ENCODE data around the gene MYT1.

Gene MYT1

DNA sequence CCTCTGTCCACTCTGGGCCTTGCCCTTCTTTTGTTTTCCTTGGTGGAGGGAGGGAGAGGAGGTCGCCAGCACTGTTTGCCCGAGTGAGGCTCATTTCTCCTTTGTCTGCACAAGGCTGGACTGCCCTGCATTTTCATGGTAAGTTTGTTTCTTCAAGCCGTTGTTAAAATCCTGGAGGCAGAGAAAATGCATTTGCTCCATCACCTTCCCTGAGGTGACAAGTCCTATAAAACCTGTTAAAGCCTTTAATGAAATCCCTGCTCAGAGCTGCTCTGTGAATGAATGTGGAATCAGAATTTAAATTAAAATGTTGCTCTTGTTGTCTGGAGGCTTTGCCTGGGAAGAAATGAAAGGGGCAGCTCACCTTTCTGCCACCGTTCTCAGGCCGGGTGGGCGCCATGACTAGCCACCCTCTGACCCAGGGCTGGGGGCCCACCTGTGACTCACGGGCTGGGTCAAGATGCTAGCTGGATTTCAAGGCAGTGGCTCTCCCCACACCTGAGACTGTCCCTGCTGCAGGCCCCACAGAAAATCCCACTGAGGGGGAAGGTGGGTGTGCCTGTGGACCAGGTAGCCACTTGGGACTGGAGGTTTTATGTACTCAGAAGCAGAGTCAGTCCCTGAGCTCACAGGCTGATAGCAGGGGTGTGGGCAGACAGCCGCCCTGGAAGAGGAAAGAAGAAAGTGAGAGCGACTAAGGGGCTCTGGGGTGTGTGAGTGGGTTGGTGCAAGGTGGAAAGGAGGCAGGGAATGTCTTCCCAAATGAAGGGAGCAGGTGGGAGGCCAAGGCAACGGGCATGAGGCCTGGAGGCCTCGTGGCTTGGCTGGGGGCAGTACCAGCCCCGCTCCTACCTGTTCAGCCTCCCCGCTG lies 24.0 kb upstream of the MYT1 start:
- H3K4me3 ChIP-seq (ENCODE audit: insufficient read length, low read depth): no peak overlapping the region
- H3K4me1 ChIP-seq (ENCODE audit: insufficient read depth, insufficient read length): peaks cover 11% of the 10 kb centered on the region
- peak overlapping the region; percentile 51 for H3K9ac ChIP-seq (ENCODE audit: insufficient read length, low read depth)
- H3K36me3 ChIP-seq (ENCODE audit: insufficient read depth, insufficient read length, low read length): no peaks in the 10 kb centered on the region
- DNase-seq (ENCODE audit: low read depth, low spot score): no peak
- TF ChIP-seq YY1 (IDR thresholded peaks at IDR 0.05; ENCODE audit: insufficient read depth, insufficient read length): no peak
- no peak for TF ChIP-seq SUZ12 (IDR thresholded peaks at IDR 0.05; ENCODE audit: extremely low read depth, insufficient read depth, insufficient read length)
- no peak for TF ChIP-seq ZNF274 (IDR thresholded peaks at IDR 0.05; ENCODE audit: low read depth, low read length)
- H3K27me3 ChIP-seq (ENCODE audit: insufficient read depth, insufficient read length): no peaks in the 10 kb centered on the region
- peaks cover 18% of the 10 kb centered on the region for H3K9me3 ChIP-seq (ENCODE audit: insufficient read depth, low read length)

GRCh38 chr20:64140956-64141355 lies 23.3 kb upstream of the MYT1 start:
- Histone ChIP-seq H3K4me3 (ENCODE audit: insufficient read length, low read depth) (no peak overlapping the region), H3K27me3 (ENCODE audit: insufficient read depth, insufficient read length) (no peaks in the 10 kb centered on the region), H3K9me3 (ENCODE audit: insufficient read depth, low read length) (peaks cover 24% of the 10 kb centered on the region), H3K36me3 (ENCODE audit: insufficient read depth, insufficient read length, low read length) (no peaks in the 10 kb centered on the region), H3K4me1 (ENCODE audit: insufficient read depth, insufficient read length) (peaks cover 14% of the 10 kb centered on the region), H3K9ac (ENCODE audit: insufficient read length, low read depth) (peak overlapping the region; percentile 36)
- DNase-seq (ENCODE audit: low read depth, low spot score): no peak
- TF ChIP-seq ZNF274 (IDR thresholded peaks at IDR 0.05; ENCODE audit: low read depth, low read length) (no peak), YY1 (IDR thresholded peaks at IDR 0.05; ENCODE audit: insufficient read depth, insufficient read length) (no peak), SUZ12 (IDR thresholded peaks at IDR 0.05; ENCODE audit: extremely low read depth, insufficient read depth, insufficient read length) (no peak)

DNA sequence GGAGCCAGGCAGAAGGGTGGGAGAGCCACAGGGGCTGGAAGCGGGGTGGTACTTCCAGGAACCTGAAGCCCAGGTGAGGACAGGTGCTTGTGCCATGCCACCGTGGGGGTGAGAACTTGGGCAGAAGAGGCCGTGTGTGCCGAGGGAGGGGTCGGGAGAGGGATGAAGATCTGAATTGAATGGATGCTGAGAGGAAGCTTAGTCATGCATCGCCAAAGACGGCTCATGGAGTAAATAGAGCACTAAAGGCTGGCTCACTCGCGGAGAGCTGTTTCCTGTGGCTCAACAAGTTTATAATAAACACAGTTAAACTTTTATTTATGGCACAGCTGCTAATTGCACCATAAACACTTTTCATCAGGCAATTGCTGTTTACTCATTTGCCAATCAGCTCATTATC lies 21.7 kb upstream of the MYT1 start:
- no peak for DNase-seq (ENCODE audit: low read depth, low spot score)
- TF ChIP-seq ZNF274 (IDR thresholded peaks at IDR 0.05; ENCODE audit: low read depth, low read length) (no peak), YY1 (IDR thresholded peaks at IDR 0.05; ENCODE audit: insufficient read depth, insufficient read length) (no peak), SUZ12 (IDR thresholded peaks at IDR 0.05; ENCODE audit: extremely low read depth, insufficient read depth, insufficient read length) (no peak)
- no peaks in the 10 kb centered on the region for H3K36me3 ChIP-seq (ENCODE audit: insufficient read depth, insufficient read length, low read length)
- peaks cover 23% of the 10 kb centered on the region for H3K4me1 ChIP-seq (ENCODE audit: insufficient read depth, insufficient read length)
- peaks cover 25% of the 10 kb centered on the region for H3K9me3 ChIP-seq (ENCODE audit: insufficient read depth, low read length)
- H3K27me3 ChIP-seq (ENCODE audit: insufficient read depth, insufficient read length): no peaks in the 10 kb centered on the region
- no peak overlapping the region for H3K4me3 ChIP-seq (ENCODE audit: insufficient read length, low read depth)
- no peak overlapping the region for H3K9ac ChIP-seq (ENCODE audit: insufficient read length, low read depth)

GRCh38 chr20:64143018-64143801 lies 21.0 kb upstream of the MYT1 start:
- no peak overlapping the region for H3K4me3 ChIP-seq (ENCODE audit: insufficient read length, low read depth)
- peaks cover 23% of the 10 kb centered on the region for H3K4me1 ChIP-seq (ENCODE audit: insufficient read depth, insufficient read length)
- no peak for DNase-seq (ENCODE audit: low read depth, low spot score)
- TF ChIP-seq YY1 (IDR thresholded peaks at IDR 0.05; ENCODE audit: insufficient read depth, insufficient read length) (no peak), ZNF274 (IDR thresholded peaks at IDR 0.05; ENCODE audit: low read depth, low read length) (no peak), SUZ12 (IDR thresholded peaks at IDR 0.05; ENCODE audit: extremely low read depth, insufficient read depth, insufficient read length) (no peak)
- no peaks in the 10 kb centered on the region for H3K36me3 ChIP-seq (ENCODE audit: insufficient read depth, insufficient read length, low read length)
- no peaks in the 10 kb centered on the region for H3K27me3 ChIP-seq (ENCODE audit: insufficient read depth, insufficient read length)
- no peak overlapping the region for H3K9ac ChIP-seq (ENCODE audit: insufficient read length, low read depth)
- peaks cover 25% of the 10 kb centered on the region for H3K9me3 ChIP-seq (ENCODE audit: insufficient read depth, low read length)

DNA sequence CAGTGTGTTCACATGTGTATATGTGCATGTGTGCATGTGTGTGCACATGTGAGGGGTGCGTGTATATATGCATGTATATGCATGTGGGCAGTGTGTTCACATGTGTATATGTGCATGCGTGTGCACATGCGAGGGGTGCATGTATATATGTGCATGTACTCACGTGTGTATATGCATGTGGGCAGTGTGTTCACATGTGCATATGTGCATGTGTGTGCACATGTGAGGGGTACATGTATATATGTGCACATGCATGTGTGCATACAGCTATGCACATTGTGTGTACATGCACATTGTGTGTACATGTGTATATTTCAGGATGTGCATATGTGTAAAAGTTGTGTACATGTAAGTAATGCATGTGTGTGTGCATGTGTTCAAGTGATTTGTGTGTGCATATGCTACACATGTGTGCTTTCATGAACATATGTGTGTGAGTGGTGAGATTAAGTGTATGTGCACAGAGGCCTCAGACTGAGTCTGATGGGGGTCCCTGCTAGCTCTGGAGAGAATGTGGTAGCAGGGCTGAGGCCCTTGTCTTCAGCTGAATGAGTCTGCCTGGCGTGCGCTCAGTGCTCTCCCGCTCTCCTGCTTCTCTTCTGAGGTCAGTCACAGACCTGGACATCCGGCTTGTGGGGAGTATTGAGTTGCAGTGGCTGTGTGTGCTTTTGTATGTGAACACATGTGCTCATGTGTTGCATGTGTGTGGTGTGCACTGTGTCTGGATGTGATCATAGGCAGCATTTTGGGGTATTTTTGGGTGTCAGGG lies 19.9 kb upstream of the MYT1 start:
- H3K36me3 ChIP-seq (ENCODE audit: insufficient read depth, insufficient read length, low read length): no peaks in the 10 kb centered on the region
- no peak overlapping the region for H3K4me3 ChIP-seq (ENCODE audit: insufficient read length, low read depth)
- no peak for DNase-seq (ENCODE audit: low read depth, low spot score)
- peaks cover 25% of the 10 kb centered on the region for H3K9me3 ChIP-seq (ENCODE audit: insufficient read depth, low read length)
- TF ChIP-seq SUZ12 (IDR thresholded peaks at IDR 0.05; ENCODE audit: extremely low read depth, insufficient read depth, insufficient read length) (no peak), YY1 (IDR thresholded peaks at IDR 0.05; ENCODE audit: insufficient read depth, insufficient read length) (no peak), ZNF274 (IDR thresholded peaks at IDR 0.05; ENCODE audit: low read depth, low read length) (no peak)
- peaks cover 21% of the 10 kb centered on the region for H3K4me1 ChIP-seq (ENCODE audit: insufficient read depth, insufficient read length)
- no peak overlapping the region for H3K9ac ChIP-seq (ENCODE audit: insufficient read length, low read depth)
- no peaks in the 10 kb centered on the region for H3K27me3 ChIP-seq (ENCODE audit: insufficient read depth, insufficient read length)

DNA sequence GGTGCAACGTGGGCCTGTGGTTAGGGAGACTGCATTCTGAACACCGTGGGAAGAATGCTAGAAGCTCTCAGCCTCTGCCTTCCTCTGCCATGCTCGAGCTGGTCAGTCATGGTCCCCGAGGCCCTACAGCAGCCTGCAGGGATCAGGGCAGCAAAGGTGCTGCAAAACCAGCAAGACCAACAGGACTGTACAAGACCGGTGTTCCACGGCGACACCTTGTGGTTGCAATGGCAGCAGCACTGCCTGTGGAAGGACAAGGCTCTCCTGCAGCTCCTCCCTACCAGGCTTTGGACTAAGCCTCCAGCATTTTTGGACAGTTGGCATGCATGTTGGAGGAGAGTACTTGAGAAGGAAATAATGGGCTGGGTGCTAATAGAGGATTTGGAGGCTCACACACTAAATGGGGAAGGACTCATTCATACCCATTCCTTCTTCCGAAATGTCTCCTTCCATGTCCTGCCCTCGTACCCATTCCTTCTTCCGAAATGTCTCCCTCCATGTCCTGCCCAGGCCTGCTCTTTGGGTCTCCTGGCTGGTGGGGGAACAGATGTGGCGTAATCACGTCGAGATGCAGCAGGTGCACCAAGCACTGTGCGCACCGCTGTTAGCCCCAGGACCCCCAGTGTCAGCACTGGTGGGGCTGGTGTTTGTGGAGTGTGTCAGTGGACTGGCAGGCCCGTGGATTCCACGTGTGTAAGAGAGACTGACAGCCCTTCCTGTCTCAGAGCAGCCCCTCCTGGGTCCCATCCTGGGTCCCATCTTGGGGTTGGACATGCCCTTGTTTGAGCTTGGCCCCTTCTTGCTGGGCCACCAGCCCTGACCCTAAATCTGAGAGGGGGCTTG lies 18.6 kb upstream of the MYT1 start:
- H3K27me3 ChIP-seq (ENCODE audit: insufficient read depth, insufficient read length): no peaks in the 10 kb centered on the region
- H3K4me3 ChIP-seq (ENCODE audit: insufficient read length, low read depth): no peak overlapping the region
- no peak for DNase-seq (ENCODE audit: low read depth, low spot score)
- no peak overlapping the region for H3K9ac ChIP-seq (ENCODE audit: insufficient read length, low read depth)
- H3K4me1 ChIP-seq (ENCODE audit: insufficient read depth, insufficient read length): peaks cover 14% of the 10 kb centered on the region
- no peaks in the 10 kb centered on the region for H3K36me3 ChIP-seq (ENCODE audit: insufficient read depth, insufficient read length, low read length)
- H3K9me3 ChIP-seq (ENCODE audit: insufficient read depth, low read length): peaks cover 38% of the 10 kb centered on the region
- TF ChIP-seq ZNF274 (IDR thresholded peaks at IDR 0.05; ENCODE audit: low read depth, low read length): no peak
- no peak for TF ChIP-seq SUZ12 (IDR thresholded peaks at IDR 0.05; ENCODE audit: extremely low read depth, insufficient read depth, insufficient read length)
- TF ChIP-seq YY1 (IDR thresholded peaks at IDR 0.05; ENCODE audit: insufficient read depth, insufficient read length): no peak
